GM12878 (cell line): ENCODE measurements around the gene TCP1. TPM values are rescaled to one million over a fixed set of nuclear protein-coding genes. Genes with fewer than 3 reads are reported as not detected.

Experiments used
- ATAC-seq: fragments of 200-7000 bp; cut with Tn5 transposase; 3 replicates; pipeline ENCODE4 v1.9.1; 2020; ENCODE audit warnings: mild to moderate bottlenecking, moderate library complexity
- BruUV-seq: library from RNA; stranded (reverse); fragments of 400-500 nt; replicated peaks from 2 replicates; lab custom pipeline; 2021; lab: Mats Ljungman, UMichigan
- CTCF ChIA-PET: fragments of 300-600 bp; sonication (Branson Sonifier 250); formaldehyde crosslinking; extraction: SDS; loops from one replicate; lab custom pipeline; 2021; ENCODE audit warnings: inconsistent platforms; lab: Yijun Ruan, JAX
- POLR2A ChIA-PET: fragments of 350-600 bp; formaldehyde crosslinking; extraction: SDS; loops from one replicate; lab custom pipeline; 2021; ENCODE audit warnings: inconsistent platforms; lab: Charles Lee
- RAD21 ChIA-PET: fragments of 300-600 bp; sonication (Branson Sonifier 250); formaldehyde crosslinking; loops from one replicate; lab custom pipeline; 2023; ENCODE audit warnings: antibody characterized with exemption; ENCODE audit not compliant: unreplicated experiment; lab: Charles Lee
- SMC1A ChIA-PET: fragments of 300-600 bp; sonication (Branson Sonifier 250); formaldehyde crosslinking; loops from one replicate; lab custom pipeline; 2023; ENCODE audit not compliant: unreplicated experiment, uncharacterized antibody; lab: Charles Lee
- DNase-seq: peaks from one replicate; pipeline ENCODE4 v3.0.0-alpha.2; 2011; ENCODE audit warnings: low read depth, low spot score
- FAIRE-seq: peaks from 3 replicates; lab custom pipeline; 2011; peaks lifted over from hg19 to GRCh38; lab: Jason Lieb, UNC
- H2AFZ ChIP-seq: 2 replicates; pipeline ENCODE4 v1.6.0; 2011; ENCODE audit warnings: low read depth, low read length, control low read depth; ENCODE audit not compliant: control insufficient read depth
- H3K27ac ChIP-seq: 2 replicates; pipeline ENCODE4 v1.5.1; 2011; ENCODE audit warnings: control low read depth; ENCODE audit not compliant: control insufficient read depth, insufficient read depth
- H3K27me3 ChIP-seq, 2 experiments: replicated peaks in 1 of 2; 2 replicates each; pipeline versions ENCODE4 v1.6.0 to v1.6.1; 2011; ENCODE audit warnings: low read length in 1 of 2; ENCODE audit not compliant: control insufficient read depth in 2 of 2, insufficient read depth in 2 of 2
- H3K36me3 ChIP-seq, 2 experiments: 2 replicates each; pipeline ENCODE4 v1.5.1; 2011; ENCODE audit warnings: low read length in 1 of 2; ENCODE audit not compliant: control insufficient read depth in 2 of 2, insufficient read depth in 2 of 2
- H3K4me1 ChIP-seq: 2 replicates; pipeline ENCODE4 v1.6.1; 2011; ENCODE audit warnings: mild to moderate bottlenecking, low read length, moderate library complexity, mixed read lengths; ENCODE audit not compliant: control insufficient read depth, insufficient read depth
- H3K4me2 ChIP-seq: 2 replicates; pipeline ENCODE4 v1.6.0; 2011; ENCODE audit warnings: control low read depth; ENCODE audit not compliant: control insufficient read depth, insufficient read depth
- H3K4me3 ChIP-seq: fragments of 200-600 bp; sonication (generic); 2 replicates; pipeline ENCODE4 v1.5.1; 2016
- H3K79me2 ChIP-seq: 2 replicates; pipeline ENCODE4 v1.6.0; 2011; ENCODE audit warnings: low read length; ENCODE audit not compliant: control insufficient read depth, insufficient read depth
- H3K9ac ChIP-seq: 2 replicates; pipeline ENCODE4 v1.8.0; 2011; ENCODE audit warnings: low read length, control low read depth, mixed read lengths; ENCODE audit not compliant: control insufficient read depth, insufficient read depth
- H3K9me3 ChIP-seq: replicated peaks from 3 replicates; pipeline ENCODE4 v1.5.1; 2011; ENCODE audit warnings: mild to moderate bottlenecking, low read length; ENCODE audit not compliant: control insufficient read depth, insufficient read depth
- H4K20me1 ChIP-seq: 2 replicates; pipeline ENCODE4 v1.6.0; 2011; ENCODE audit not compliant: control insufficient read depth, insufficient read depth
- E2F8 ChIP-seq: fragments of 450-650 bp; IDR thresholded peaks from 2 replicates; pipeline ENCODE4 v1.6.1; 2018; ENCODE audit warnings: mild to moderate bottlenecking, low read depth, moderate library complexity; ENCODE audit not compliant: partially characterized antibody
- KAT2A ChIP-seq: conservative IDR thresholded peaks from 2 replicates; pipeline ENCODE4 v1.6.1; 2011; ENCODE audit warnings: low read depth, low read length; ENCODE audit not compliant: control insufficient read depth
- TCF12 ChIP-seq: IDR thresholded peaks from 2 replicates; pipeline ENCODE4 v1.6.1; 2011; ENCODE audit warnings: low read depth, mild to moderate bottlenecking, low read length
- ZBTB4 ChIP-seq: fragments of 450-650 bp; formaldehyde crosslinking; IDR thresholded peaks from 2 replicates; pipeline ENCODE4 v1.4.0; 2022; ENCODE audit warnings: mild to moderate bottlenecking, moderate library complexity
- ZBTB40 ChIP-seq: fragments of 450-650 bp; IDR thresholded peaks from 2 replicates; pipeline ENCODE4 v1.6.1; 2016; ENCODE audit warnings: mild to moderate bottlenecking, moderate library complexity, borderline replicate concordance
- WGBS: methylation state at CpG from one replicate; pipeline ENCODE4 v1.1.6; 2016; ENCODE audit warnings: low lambda C conversion rate; ENCODE audit not compliant: insufficient replicate concordance, insufficient coverage; ENCODE audit errors: missing lambda C conversion rate; 5-methylcytosine and 5-hydroxymethylcytosine counted together
- in situ Hi-C: fragments of 300-500 bp; cut with MboI; formaldehyde crosslinking; loops from 9 replicates; pipeline ENCODE4 v1.14.3; 2018; ENCODE audit warnings: mixed read lengths
- intact Hi-C: fragments of 100-400 bp; cut with micrococcal nuclease; formaldehyde crosslinking; loops from one replicate; pipeline ENCODE4 v1.14.2; 2022; ENCODE audit not compliant: unreplicated experiment
- polyA plus RNA-seq, 11 experiments: library from polyadenylated mRNA; depleted of rRNA in 4 of 11; unstranded in 6 of 11; stranded (reverse) in 5 of 11; fragments of >200 nt; fragmentation: Nextera tagmentation in 4 of 11; fragmentation: Illumina TruSeq in 1 of 11; extraction: Ambion mirVana in 4 of 11; extraction: Trizol in 1 of 11; gene quantifications; 1 replicate in 1 of 11; 2 replicates in 10 of 11; pipeline versions ENCODE4 v1.2.1 to v1.2.3, GENCODE V29; 2011 to 2016; ENCODE audit warnings: inconsistent platforms in 2 of 11, missing spikeins in 2 of 11, low read depth in 1 of 11
- total RNA-seq, 4 experiments: library from RNA; depleted of rRNA in 3 of 4; stranded (reverse); fragments of >200 nt in 3 of 4; fragmentation: Illumina TruSeq in 1 of 4; extraction: Trizol in 1 of 4; gene quantifications; 2 replicates each; pipeline versions ENCODE4 v1.2.1 to v1.2.3, GENCODE V29; 2013 to 2021

Gene TCP1
- total and polyA plus RNA-seq, 10 of the 15 experiments (the other 5 are each of a cell fraction or from before 2014, with no cell fraction given), result 133 to 457 (median 306) TPM

- TF ChIP-seq E2F8, result no peak
- TF ChIP-seq KAT2A, result no peak
Observed at GRCh38 chr6:159753081-159753872, 36.1 kb downstream of the TCP1 start (continued).

- no TSS peak for BruUV-seq
- TF ChIP-seq TCF12 (no peak), ZBTB4 (no peak), ZBTB40 (peak; percentile 27; the same call in 1 of the 2 replicates)
- in situ Hi-C loops (no loop called here), intact Hi-C loops (no loop called here)
- Histone ChIP-seq H2AFZ (no peak overlapping the region), H3K4me1 (no peaks in the 10 kb centered on the region), H3K27me3 (no peaks in the 10 kb centered on the region), H3K79me2 (no peaks in the 10 kb centered on the region), H3K9me3 (no peaks in the 10 kb centered on the region), H3K9ac (no peak overlapping the region), H3K27ac (no peak overlapping the region), H3K36me3 (peaks cover 10 to 34% of the 10 kb centered on the region in 2 experiments), H3K4me2 (no peak overlapping the region), H3K4me3 (no peak overlapping the region), H4K20me1 (no peaks in the 10 kb centered on the region)
- RAD21 ChIA-PET, result no interaction called here
- FAIRE-seq, result no peak
- no peak for DNase-seq
- POLR2A ChIA-PET, result interaction anchor here (0.7 to 2.0 kb wide), 2 partner anchors 10 to 37 kb away, joined by 3 to 5 read pairs; partner anchors contain the start of gene ACAT2
- 100% methylated on average over 3 of the region's 3 CpGs for WGBS
- ATAC-seq, result no peak
- CTCF ChIA-PET, result interaction anchor here (1.0 kb wide), 2 partner anchors 10 to 60 kb away, joined by 4 to 5 read pairs; partner anchors contain the start of gene ACAT2
- SMC1A ChIA-PET, result interaction anchor here (0.6 to 0.8 kb wide), 2 partner anchors 19 to 59 kb away, joined by 3 read pairs; no protein-coding TSS in a partner anchor
Observed at GRCh38 chr6:159751448-159751847, 38.0 kb downstream of the TCP1 start.
